ENCODE data around the gene TMEM178B. TPM values are rescaled to one million over a fixed set of nuclear protein-coding genes. Genes with fewer than 3 reads are reported as not detected.
A peak's percentile ranks its signal among the peaks of the same experiment; 100 is the strongest.

TMEM178B gene
- polyA plus RNA-seq (40.7 and 44.9 TPM in 2 replicates), polyA minus RNA-seq (140 and 154 TPM in 2 replicates)

DNA sequence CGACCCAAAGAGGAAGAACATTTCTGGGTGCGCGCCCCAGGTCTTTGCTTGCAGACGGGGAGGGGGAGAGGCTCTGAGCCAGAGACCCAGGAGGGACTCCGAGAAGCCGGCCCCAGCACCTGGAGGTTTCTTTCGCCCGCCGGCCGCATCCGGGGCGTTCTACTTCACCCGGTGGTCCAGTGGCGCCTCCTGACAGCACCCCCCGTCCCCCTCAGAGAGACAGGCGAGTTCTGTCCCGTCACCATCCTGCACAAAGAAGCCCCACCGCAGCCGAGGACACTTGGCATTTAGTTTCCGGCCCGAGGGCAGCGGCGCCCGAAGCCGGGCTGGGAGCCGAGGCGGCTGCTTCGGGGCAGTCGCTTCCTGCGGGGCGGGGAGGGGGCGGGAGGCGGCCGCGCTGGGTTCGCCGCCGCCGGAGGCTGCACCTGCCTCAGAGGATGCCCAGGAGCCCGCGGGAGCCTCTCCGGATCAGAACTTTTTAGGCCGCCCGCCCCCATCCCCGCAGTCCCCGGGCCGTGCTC, at the start of gene TMEM178B:
TSS of gene TMEM178B (plus strand) at position 424 of the 521 bp plus-strand sequence.
- Histone ChIP-seq H3K4me3 (ENCODE audit: low read length) (peak within 1 kb of the TSS; percentile 100), H3K27ac (ENCODE audit: low read length) (peak within 1 kb of the TSS; percentile 93), H4K20me1 (ENCODE audit: insufficient read depth) (peaks cover 47% of the 10 kb centered on the region), H3K4me2 (ENCODE audit: low read length) (peak within 1 kb of the TSS; percentile 100), H2AFZ (ENCODE audit: low read depth, low read length) (no peak within 1 kb of the TSS), H3K9me3 (ENCODE audit: low read length) (no peaks in the 10 kb centered on the region), H3K9ac (ENCODE audit: low read length) (peak within 1 kb of the TSS; percentile 92), H3K9me2 (ENCODE audit: insufficient read depth, low read length) (no peaks in the 10 kb centered on the region), H3K79me2 (replicated peaks; ENCODE audit: insufficient read depth, low read length) (peaks cover 66% of the 10 kb centered on the region), H3K27me3 (ENCODE audit: insufficient read depth, low read depth, low read length) (no peaks in the 10 kb centered on the region), H3F3A (ENCODE audit: insufficient read depth, low read length, poor library complexity, severe bottlenecking) (peaks cover 5% of the 10 kb centered on the region), H3K36me3 (ENCODE audit: insufficient read depth, low read length) (peaks cover 7% of the 10 kb centered on the region)
- TF ChIP-seq, protein P1, sequence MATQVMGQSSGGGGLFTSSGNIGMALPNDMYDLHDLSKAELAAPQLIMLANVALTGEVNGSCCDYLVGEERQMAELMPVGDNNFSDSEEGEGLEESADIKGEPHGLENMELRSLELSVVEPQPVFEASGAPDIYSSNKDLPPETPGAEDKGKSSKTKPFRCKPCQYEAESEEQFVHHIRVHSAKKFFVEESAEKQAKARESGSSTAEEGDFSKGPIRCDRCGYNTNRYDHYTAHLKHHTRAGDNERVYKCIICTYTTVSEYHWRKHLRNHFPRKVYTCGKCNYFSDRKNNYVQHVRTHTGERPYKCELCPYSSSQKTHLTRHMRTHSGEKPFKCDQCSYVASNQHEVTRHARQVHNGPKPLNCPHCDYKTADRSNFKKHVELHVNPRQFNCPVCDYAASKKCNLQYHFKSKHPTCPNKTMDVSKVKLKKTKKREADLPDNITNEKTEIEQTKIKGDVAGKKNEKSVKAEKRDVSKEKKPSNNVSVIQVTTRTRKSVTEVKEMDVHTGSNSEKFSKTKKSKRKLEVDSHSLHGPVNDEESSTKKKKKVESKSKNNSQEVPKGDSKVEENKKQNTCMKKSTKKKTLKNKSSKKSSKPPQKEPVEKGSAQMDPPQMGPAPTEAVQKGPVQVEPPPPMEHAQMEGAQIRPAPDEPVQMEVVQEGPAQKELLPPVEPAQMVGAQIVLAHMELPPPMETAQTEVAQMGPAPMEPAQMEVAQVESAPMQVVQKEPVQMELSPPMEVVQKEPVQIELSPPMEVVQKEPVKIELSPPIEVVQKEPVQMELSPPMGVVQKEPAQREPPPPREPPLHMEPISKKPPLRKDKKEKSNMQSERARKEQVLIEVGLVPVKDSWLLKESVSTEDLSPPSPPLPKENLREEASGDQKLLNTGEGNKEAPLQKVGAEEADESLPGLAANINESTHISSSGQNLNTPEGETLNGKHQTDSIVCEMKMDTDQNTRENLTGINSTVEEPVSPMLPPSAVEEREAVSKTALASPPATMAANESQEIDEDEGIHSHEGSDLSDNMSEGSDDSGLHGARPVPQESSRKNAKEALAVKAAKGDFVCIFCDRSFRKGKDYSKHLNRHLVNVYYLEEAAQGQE (IDR thresholded peaks at IDR 0.05; ENCODE audit: borderline replicate concordance), result no peak
- TF ChIP-seq POLR2AphosphoS5 (IDR thresholded peaks at IDR 0.05) (no peak), SMC3 (conservative IDR thresholded peaks at IDR 0.05; ENCODE audit: poor library complexity) (no peak), EZH2 (IDR thresholded peaks at IDR 0.05; ENCODE audit: borderline replicate concordance, insufficient read depth, low read length, poor library complexity, severe bottlenecking) (no peak), MXI1 (conservative IDR thresholded peaks at IDR 0.05; ENCODE audit: poor library complexity, severe bottlenecking) (no peak), TAF1 (IDR thresholded peaks at IDR 0.05; ENCODE audit: low read depth) (no peak), EP300 (conservative IDR thresholded peaks at IDR 0.05; ENCODE audit: poor library complexity, severe bottlenecking) (no peak), RAD21 (conservative IDR thresholded peaks at IDR 0.05) (no peak)
- TF ChIP-seq, protein P2, sequence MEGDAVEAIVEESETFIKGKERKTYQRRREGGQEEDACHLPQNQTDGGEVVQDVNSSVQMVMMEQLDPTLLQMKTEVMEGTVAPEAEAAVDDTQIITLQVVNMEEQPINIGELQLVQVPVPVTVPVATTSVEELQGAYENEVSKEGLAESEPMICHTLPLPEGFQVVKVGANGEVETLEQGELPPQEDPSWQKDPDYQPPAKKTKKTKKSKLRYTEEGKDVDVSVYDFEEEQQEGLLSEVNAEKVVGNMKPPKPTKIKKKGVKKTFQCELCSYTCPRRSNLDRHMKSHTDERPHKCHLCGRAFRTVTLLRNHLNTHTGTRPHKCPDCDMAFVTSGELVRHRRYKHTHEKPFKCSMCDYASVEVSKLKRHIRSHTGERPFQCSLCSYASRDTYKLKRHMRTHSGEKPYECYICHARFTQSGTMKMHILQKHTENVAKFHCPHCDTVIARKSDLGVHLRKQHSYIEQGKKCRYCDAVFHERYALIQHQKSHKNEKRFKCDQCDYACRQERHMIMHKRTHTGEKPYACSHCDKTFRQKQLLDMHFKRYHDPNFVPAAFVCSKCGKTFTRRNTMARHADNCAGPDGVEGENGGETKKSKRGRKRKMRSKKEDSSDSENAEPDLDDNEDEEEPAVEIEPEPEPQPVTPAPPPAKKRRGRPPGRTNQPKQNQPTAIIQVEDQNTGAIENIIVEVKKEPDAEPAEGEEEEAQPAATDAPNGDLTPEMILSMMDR (IDR thresholded peaks at IDR 0.05; ENCODE audit: poor library complexity, severe bottlenecking), result no peak

DNA sequence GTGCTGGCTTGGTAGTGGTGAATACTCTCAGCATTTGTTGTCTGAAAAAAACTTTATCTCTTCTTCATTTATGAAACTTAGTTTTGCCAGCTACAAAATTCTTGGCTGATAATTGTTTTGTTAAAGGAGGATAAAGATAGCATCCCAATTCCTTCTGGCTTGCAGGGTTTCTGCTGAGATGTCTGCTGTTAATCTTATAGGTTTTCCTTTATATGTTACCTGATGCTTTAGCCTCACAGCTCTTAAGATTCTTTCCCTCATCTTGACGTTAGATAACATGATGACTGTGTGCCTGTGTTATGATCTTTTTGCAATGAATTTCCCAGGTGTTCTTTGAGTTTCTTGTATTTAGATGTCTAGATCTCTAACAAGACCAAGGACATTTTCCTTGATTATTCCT, 49.2 kb upstream of the TMEM178B start:
- TF ChIP-seq MXI1 (conservative IDR thresholded peaks at IDR 0.05; ENCODE audit: poor library complexity, severe bottlenecking) (no peak), EP300 (conservative IDR thresholded peaks at IDR 0.05; ENCODE audit: poor library complexity, severe bottlenecking) (no peak), TAF1 (IDR thresholded peaks at IDR 0.05; ENCODE audit: low read depth) (no peak), POLR2AphosphoS5 (IDR thresholded peaks at IDR 0.05) (no peak), EZH2 (IDR thresholded peaks at IDR 0.05; ENCODE audit: borderline replicate concordance, insufficient read depth, low read length, poor library complexity, severe bottlenecking) (no peak), RAD21 (conservative IDR thresholded peaks at IDR 0.05) (no peak), SMC3 (conservative IDR thresholded peaks at IDR 0.05; ENCODE audit: poor library complexity) (no peak)
- TF ChIP-seq, protein P2 (IDR thresholded peaks at IDR 0.05; ENCODE audit: poor library complexity, severe bottlenecking), result no peak
- TF ChIP-seq, protein P1 (IDR thresholded peaks at IDR 0.05; ENCODE audit: borderline replicate concordance), result no peak

More for the DNA sequence above, 49.2 kb upstream of the TMEM178B start:
- Histone ChIP-seq H3F3A (ENCODE audit: insufficient read depth, low read length, poor library complexity, severe bottlenecking) (no peaks in the 10 kb centered on the region), H3K79me2 (replicated peaks; ENCODE audit: insufficient read depth, low read length) (no peaks in the 10 kb centered on the region), H3K36me3 (ENCODE audit: insufficient read depth, low read length) (no peaks in the 10 kb centered on the region), H3K9me3 (ENCODE audit: low read length) (peaks cover 6% of the 10 kb centered on the region), H2AFZ (ENCODE audit: low read depth, low read length) (no peak overlapping the region), H3K9ac (ENCODE audit: low read length) (no peak overlapping the region), H3K4me2 (ENCODE audit: low read length) (no peak overlapping the region), H3K27me3 (ENCODE audit: insufficient read depth, low read depth, low read length) (no peaks in the 10 kb centered on the region), H4K20me1 (ENCODE audit: insufficient read depth) (no peaks in the 10 kb centered on the region), H3K4me3 (ENCODE audit: low read length) (no peak overlapping the region), H3K27ac (ENCODE audit: low read length) (no peak overlapping the region), H3K9me2 (ENCODE audit: insufficient read depth, low read length) (no peaks in the 10 kb centered on the region)

Data from neural cell (in vitro differentiated cells).